ENCODE results near the gene ABCC5. TPM values are rescaled to one million over a fixed set of nuclear protein-coding genes. Genes with fewer than 3 reads are reported as not detected.

Gene ABCC5
- 11.5 to 17.2 TPM (median 16.5 TPM) in 5 replicates for total RNA-seq (2022; extraction: Qiagen RNA extraction)

DNA sequence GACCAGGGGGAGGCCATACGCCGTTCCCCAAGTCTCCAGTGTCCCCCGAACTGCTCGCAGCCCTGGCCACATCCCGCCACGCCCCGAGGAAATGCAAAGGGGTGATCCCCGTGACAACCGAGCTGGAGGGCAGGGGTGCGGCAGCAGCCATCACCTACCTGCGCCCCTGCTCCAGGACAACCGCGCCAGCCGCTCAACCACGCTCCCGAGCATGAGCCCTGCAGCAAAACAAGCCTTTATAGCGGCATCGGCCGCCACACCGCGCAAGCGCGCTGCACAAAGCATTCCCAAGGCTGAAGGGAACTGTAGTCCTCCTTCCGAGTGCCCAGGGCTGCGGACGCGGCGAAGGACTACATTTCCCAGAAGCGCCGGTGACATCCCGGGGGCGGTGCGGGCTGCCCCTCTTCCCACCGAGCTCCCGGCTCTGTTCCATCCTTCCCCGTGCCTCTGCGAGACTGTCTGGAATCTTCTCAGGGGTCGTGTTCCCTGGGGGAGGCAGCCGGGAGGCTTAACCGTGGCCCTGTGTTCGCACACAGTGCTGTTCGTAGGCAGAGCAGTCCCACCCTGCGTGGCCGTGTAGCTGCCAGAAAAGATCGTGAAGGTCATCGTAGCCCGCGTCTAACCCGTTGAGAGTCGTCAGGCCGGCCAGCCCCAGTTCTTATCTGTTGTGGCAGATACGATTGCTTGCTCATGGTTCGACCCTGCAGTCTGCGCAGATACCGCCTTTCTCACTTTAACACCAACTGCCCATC, at the start of gene ABCC5:
Gene ABCC5, minus strand, starts transcription at position 213 of the 752 bp plus-strand sequence. CDS start 3,492 bp downstream, outside the sequence.

DNA sequence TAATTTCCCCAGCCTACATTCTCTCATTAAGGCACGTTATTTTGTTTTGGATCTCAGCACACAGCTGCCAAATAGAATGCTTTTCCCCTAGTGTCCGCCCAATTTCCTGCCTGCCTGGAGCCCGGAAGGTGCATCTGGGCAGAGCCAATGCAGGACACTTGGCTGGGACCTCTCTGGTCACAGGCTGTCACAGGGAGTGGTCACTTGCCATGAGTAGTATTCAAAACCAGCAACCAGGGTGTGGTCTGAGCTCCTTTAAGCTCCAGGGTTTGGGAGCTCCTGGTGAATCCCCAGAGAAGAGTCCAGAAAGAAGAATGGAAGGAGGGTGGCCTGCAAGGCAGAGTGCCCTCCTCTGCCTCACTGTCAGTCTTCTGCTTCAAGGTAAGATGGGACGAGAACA, 35.1 kb upstream of the ABCC5 start, which contains the start of gene HTR3C:
Gene HTR3C, plus strand, starts transcription at position 281 of the 400 bp plus-strand sequence. Its CDS starts 34 bp downstream, at position 315.

DNA sequence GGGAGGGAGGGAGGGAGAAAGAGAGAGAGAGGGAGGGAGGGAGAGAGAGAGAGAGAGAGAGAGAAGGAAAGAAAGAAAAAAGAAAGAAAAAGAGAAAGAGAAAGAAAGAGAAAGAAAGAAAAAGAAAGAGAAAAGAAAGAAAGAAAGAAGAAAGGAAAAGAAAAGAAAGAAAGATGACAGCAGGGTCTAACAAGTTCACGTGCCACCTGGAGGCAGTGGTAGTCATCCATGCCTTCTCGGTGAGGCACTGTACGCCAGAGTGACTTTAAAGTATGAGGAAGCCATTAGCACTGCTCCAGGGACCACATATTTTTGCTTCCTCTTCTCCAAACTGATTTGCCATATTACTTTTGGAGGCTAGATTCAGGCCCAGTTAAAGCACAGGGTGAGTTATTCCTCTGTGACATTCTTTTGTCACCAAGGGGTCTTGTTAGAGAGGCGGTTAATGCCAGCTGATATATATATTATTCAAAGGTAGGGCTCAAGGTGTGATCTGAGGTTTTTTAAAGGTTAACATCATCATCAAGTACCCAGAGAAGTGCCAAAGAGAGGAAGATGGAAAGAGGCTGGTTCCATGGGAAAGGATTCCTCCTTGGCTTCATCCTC, 13.6 kb upstream of the ABCC5 start, which contains the start of gene HTR3D:
Gene HTR3D, plus strand, starts transcription at position 556 of the 606 bp plus-strand sequence. Its CDS starts 0 bp downstream, at position 556.

GRCh38 chr3:183884427-183885296, 133.0 kb downstream of the ABCC5 start, which contains the start of gene PARL:
Gene PARL, minus strand, starts transcription at chr3:183884880. Its CDS starts 34 bp downstream, at chr3:183884846.

Other genes starting within 250 kb of the ABCC5 start
- gene MAP6D1, start 192.3 kb downstream of the ABCC5 start, total RNA-seq (2022; extraction: Qiagen RNA extraction): 5.1 to 6.9 TPM (median 6.6 TPM) in 5 replicates
- 63.1 to 70.8 TPM (median 67.5 TPM) in 5 replicates for gene PARL, start 133.0 kb downstream of the ABCC5 start, total RNA-seq (2022; extraction: Qiagen RNA extraction)
- not detected in 5 replicates for gene HTR3D, start 13.9 kb upstream of the ABCC5 start, total RNA-seq (2022; extraction: Qiagen RNA extraction)
- gene HTR3C, start 35.2 kb upstream of the ABCC5 start, total RNA-seq (2022; extraction: Qiagen RNA extraction): not detected in 5 replicates
- not detected in 5 replicates for gene HTR3E, start 79.2 kb upstream of the ABCC5 start, total RNA-seq (2022; extraction: Qiagen RNA extraction)
- 24.7 to 26.9 TPM (median 26.3 TPM) in 5 replicates for gene EIF2B5, start 117.5 kb upstream of the ABCC5 start, total RNA-seq (2022; extraction: Qiagen RNA extraction)
- 14.7 to 28.1 TPM (median 25.7 TPM) in 5 replicates for gene DVL3, start 137.5 kb upstream of the ABCC5 start, total RNA-seq (2022; extraction: Qiagen RNA extraction)
- 277 to 297 TPM (median 292 TPM) in 5 replicates for gene AP2M1, start 157.0 kb upstream of the ABCC5 start, total RNA-seq (2022; extraction: Qiagen RNA extraction)
- 30.0 to 37.4 TPM (median 33.1 TPM) in 5 replicates for gene ABCF3, start 168.3 kb upstream of the ABCC5 start, total RNA-seq (2022; extraction: Qiagen RNA extraction)
- 0.20 to 0.50 TPM (median 0.39 TPM) in 5 replicates for gene VWA5B2, start 211.7 kb upstream of the ABCC5 start, total RNA-seq (2022; extraction: Qiagen RNA extraction)
- 53.0 to 83.1 TPM (median 72.0 TPM) in 5 replicates for gene ALG3, start 231.1 kb upstream of the ABCC5 start, total RNA-seq (2022; extraction: Qiagen RNA extraction)
- gene EEF1AKMT4, start 231.8 kb upstream of the ABCC5 start, total RNA-seq (2022; extraction: Qiagen RNA extraction): 8.6 to 11.5 TPM (median 10.0 TPM) in 5 replicates
- 0.96 to 2.0 TPM (median 1.5 TPM) in 5 replicates for gene CAMK2N2, start 243.7 kb upstream of the ABCC5 start, total RNA-seq (2022; extraction: Qiagen RNA extraction)